ENCODE results near the gene MECR. TPM values are rescaled to one million over a fixed set of nuclear protein-coding genes. Genes with fewer than 3 reads are reported as not detected.
A peak's percentile ranks its signal among the peaks of the same experiment; 100 is the strongest.

Gene MECR
- total and polyA plus RNA-seq, 7 experiments from 2014 or later: 8.6 to 24.4 (median 17.6) TPM

- intact Hi-C loops (cut with micrococcal nuclease): no loop called here
- H3K36me3 Mint-ChIP-seq: no peaks in the 10 kb centered on the region
- no peaks in the 10 kb centered on the region for H3K4me1 ChIP-seq (ENCODE audit: control insufficient read depth in 2 of 2, insufficient read depth in 2 of 2, low read length in 2 of 2)
- H3K4me3 ChIP-seq (ENCODE audit: low read length): no peak overlapping the region
- H3K27ac Mint-ChIP-seq: no peak overlapping the region
- peaks cover 0 to 17% (median 5%) of the 10 kb centered on the region in 5 donors for H3K27me3 Mint-ChIP-seq
- H3K9me3 ChIP-seq (ENCODE audit: control insufficient read depth in 2 of 3, low read length in 3 of 3): no peaks in the 10 kb centered on the region
- H3K27ac ChIP-seq (ENCODE audit: low read depth, low read length): no peak overlapping the region
- POLR2A ChIA-PET: no interaction called here
- ATAC-seq (no peak), DNase-seq (no peak)
- CTCF ChIA-PET: no interaction called here
- no peaks in the 10 kb centered on the region for H3K4me1 Mint-ChIP-seq
- no peaks in the 10 kb centered on the region for H3K36me3 ChIP-seq (ENCODE audit: control insufficient read depth in 2 of 3, insufficient read depth in 3 of 3, low read length in 3 of 3)
- H3K27me3 ChIP-seq (ENCODE audit: control insufficient read depth in 2 of 2, insufficient read depth in 2 of 2, low read length in 2 of 2): no peaks in the 10 kb centered on the region
- no peak overlapping the region for H3K4me3 Mint-ChIP-seq
- H3K9me3 Mint-ChIP-seq: no peaks in the 10 kb centered on the region
Observed at GRCh38 chr1:29248409-29248808, 17.7 kb upstream of the MECR start.

GRCh38 chr1:29247571-29248273 lies 17.0 kb upstream of the MECR start:
- Histone ChIP-seq H3K4me1 (ENCODE audit: control insufficient read depth in 2 of 2, insufficient read depth in 2 of 2, low read length in 2 of 2) (no peaks in the 10 kb centered on the region), H3K36me3 (ENCODE audit: control insufficient read depth in 2 of 3, insufficient read depth in 3 of 3, low read length in 3 of 3) (no peaks in the 10 kb centered on the region), H3K27ac (ENCODE audit: low read depth, low read length) (no peak overlapping the region), H3K9me3 (ENCODE audit: control insufficient read depth in 2 of 3, low read length in 3 of 3) (no peaks in the 10 kb centered on the region), H3K4me3 (ENCODE audit: low read length) (no peak overlapping the region), H3K27me3 (ENCODE audit: control insufficient read depth in 2 of 2, insufficient read depth in 2 of 2, low read length in 2 of 2) (no peaks in the 10 kb centered on the region)
- intact Hi-C loops (cut with micrococcal nuclease): no loop called here
- no peak for ATAC-seq
- no peaks in the 10 kb centered on the region for H3K9me3 Mint-ChIP-seq
- ChIA-PET POLR2A (no interaction called here), CTCF (no interaction called here)
- no peaks in the 10 kb centered on the region for H3K36me3 Mint-ChIP-seq
- H3K4me3 Mint-ChIP-seq: no peak overlapping the region
- DNase-seq: no peak
- no peak overlapping the region for H3K27ac Mint-ChIP-seq
- peaks cover 0 to 19% (median 5%) of the 10 kb centered on the region in 5 donors for H3K27me3 Mint-ChIP-seq
- H3K4me1 Mint-ChIP-seq: no peaks in the 10 kb centered on the region

- CTCF ChIA-PET: no interaction called here
Observed at GRCh38 chr1:29247044-29247443, 16.3 kb upstream of the MECR start.

GRCh38 chr1:29245876-29246275 lies 15.1 kb upstream of the MECR start:
- H3K27ac ChIP-seq (ENCODE audit: low read depth, low read length): no peak overlapping the region
- H3K27me3 Mint-ChIP-seq: peaks cover 9 to 31% (median 14%) of the 10 kb centered on the region in 5 donors
- ATAC-seq (peak; percentile 24), DNase-seq (no peak)
- no peaks in the 10 kb centered on the region for H3K9me3 ChIP-seq (ENCODE audit: control insufficient read depth in 2 of 3, low read length in 3 of 3)
- H3K27me3 ChIP-seq (ENCODE audit: control insufficient read depth in 2 of 2, insufficient read depth in 2 of 2, low read length in 2 of 2): no peaks in the 10 kb centered on the region
- POLR2A ChIA-PET: no interaction called here
- intact Hi-C loops (cut with micrococcal nuclease): no loop called here
- CTCF ChIA-PET: no interaction called here
- H3K4me1 Mint-ChIP-seq: no peaks in the 10 kb centered on the region
- H3K36me3 ChIP-seq (ENCODE audit: control insufficient read depth in 2 of 3, insufficient read depth in 3 of 3, low read length in 3 of 3): no peaks in the 10 kb centered on the region
- H3K4me3 ChIP-seq (ENCODE audit: low read length): no peak overlapping the region
- H3K4me1 ChIP-seq (ENCODE audit: control insufficient read depth in 2 of 2, insufficient read depth in 2 of 2, low read length in 2 of 2): no peaks in the 10 kb centered on the region
- H3K27ac Mint-ChIP-seq: no peak overlapping the region
- H3K4me3 Mint-ChIP-seq: no peak overlapping the region
- H3K36me3 Mint-ChIP-seq: no peaks in the 10 kb centered on the region
- H3K9me3 Mint-ChIP-seq: no peaks in the 10 kb centered on the region

More at GRCh38 chr1:29247044-29247443, 16.3 kb upstream of the MECR start:
- Histone ChIP-seq H3K36me3 (ENCODE audit: control insufficient read depth in 2 of 3, insufficient read depth in 3 of 3, low read length in 3 of 3) (no peaks in the 10 kb centered on the region), H3K27ac (ENCODE audit: low read depth, low read length) (no peak overlapping the region), H3K4me3 (ENCODE audit: low read length) (no peak overlapping the region), H3K9me3 (ENCODE audit: control insufficient read depth in 2 of 3, low read length in 3 of 3) (no peaks in the 10 kb centered on the region), H3K4me1 (ENCODE audit: control insufficient read depth in 2 of 2, insufficient read depth in 2 of 2, low read length in 2 of 2) (no peaks in the 10 kb centered on the region), H3K27me3 (ENCODE audit: control insufficient read depth in 2 of 2, insufficient read depth in 2 of 2, low read length in 2 of 2) (no peaks in the 10 kb centered on the region)
- Mint-ChIP-seq H3K9me3 (no peaks in the 10 kb centered on the region), H3K4me1 (no peaks in the 10 kb centered on the region), H3K36me3 (no peaks in the 10 kb centered on the region), H3K27ac (no peak overlapping the region), H3K27me3 (peaks cover 0 to 21% (median 5%) of the 10 kb centered on the region in 5 donors), H3K4me3 (no peak overlapping the region)
- no peak for ATAC-seq
- intact Hi-C loops (cut with micrococcal nuclease): no loop called here
- POLR2A ChIA-PET: no interaction called here
- no peak for DNase-seq

- ChIA-PET POLR2A (no interaction called here), CTCF (no interaction called here)
- Mint-ChIP-seq H3K4me1 (no peaks in the 10 kb centered on the region), H3K27me3 (peaks cover 12 to 33% (median 18%) of the 10 kb centered on the region in 5 donors), H3K4me3 (no peak overlapping the region), H3K27ac (no peak overlapping the region), H3K9me3 (no peaks in the 10 kb centered on the region), H3K36me3 (no peaks in the 10 kb centered on the region)
- Histone ChIP-seq H3K27ac (ENCODE audit: low read depth, low read length) (no peak overlapping the region), H3K4me3 (ENCODE audit: low read length) (no peak overlapping the region), H3K4me1 (ENCODE audit: control insufficient read depth in 2 of 2, insufficient read depth in 2 of 2, low read length in 2 of 2) (no peaks in the 10 kb centered on the region), H3K27me3 (ENCODE audit: control insufficient read depth in 2 of 2, insufficient read depth in 2 of 2, low read length in 2 of 2) (no peaks in the 10 kb centered on the region), H3K9me3 (ENCODE audit: control insufficient read depth in 2 of 3, low read length in 3 of 3) (no peaks in the 10 kb centered on the region), H3K36me3 (ENCODE audit: control insufficient read depth in 2 of 3, insufficient read depth in 3 of 3, low read length in 3 of 3) (no peaks in the 10 kb centered on the region)
- intact Hi-C loops (cut with micrococcal nuclease): no loop called here
- ATAC-seq: no peak
- no peak for DNase-seq
Observed at GRCh38 chr1:29245261-29245660, 14.5 kb upstream of the MECR start.

- intact Hi-C loops (cut with micrococcal nuclease): no loop called here
- Histone ChIP-seq H3K27me3 (ENCODE audit: control insufficient read depth in 2 of 2, insufficient read depth in 2 of 2, low read length in 2 of 2) (peaks cover 0 to 4% of the 10 kb centered on the region in 2 donors), H3K27ac (ENCODE audit: low read depth, low read length) (no peak overlapping the region), H3K36me3 (ENCODE audit: control insufficient read depth in 2 of 3, insufficient read depth in 3 of 3, low read length in 3 of 3) (no peaks in the 10 kb centered on the region), H3K9me3 (ENCODE audit: control insufficient read depth in 2 of 3, low read length in 3 of 3) (no peaks in the 10 kb centered on the region), H3K4me3 (ENCODE audit: low read length) (no peak overlapping the region), H3K4me1 (ENCODE audit: control insufficient read depth in 2 of 2, insufficient read depth in 2 of 2, low read length in 2 of 2) (no peaks in the 10 kb centered on the region)
- DNase-seq (no peak), ATAC-seq (no peak)
- H3K4me3 Mint-ChIP-seq: no peak overlapping the region
- CTCF ChIA-PET: no interaction called here
- peaks cover 0 to 2% (median 0%) of the 10 kb centered on the region in 11 donors for H3K9me3 Mint-ChIP-seq
- H3K27me3 Mint-ChIP-seq: peaks cover 26 to 43% (median 32%) of the 10 kb centered on the region in 5 donors
- H3K36me3 Mint-ChIP-seq: no peaks in the 10 kb centered on the region
- H3K4me1 Mint-ChIP-seq: peaks cover 0 to 4% (median 1%) of the 10 kb centered on the region in 7 donors
- POLR2A ChIA-PET: no interaction called here
- no peak overlapping the region for H3K27ac Mint-ChIP-seq
Observed at GRCh38 chr1:29243871-29244200, 13.1 kb upstream of the MECR start.

All from naive thymus-derived CD4-positive, alpha-beta T cell (primary cell).